Transverse colon (tissue), 4 donors: ENCODE data around the gene MTO1. TPM values are rescaled to one million over a fixed set of nuclear protein-coding genes. Genes with fewer than 3 reads are reported as not detected.
"Not testable (repeated sequence)": the region's sequence is repeated elsewhere in the genome, so short reads cannot be mapped to it uniquely, and the experiment has no call there.

Source experiments
- DNase-seq: peaks from one replicate; pipeline ENCODE4 v3.0.0-alpha.2; 2019
- H3K27ac ChIP-seq, 4 donors: fragments of 200-600 bp; sonication (generic); 2 replicates each; pipeline ENCODE4 v1.5.1; 2016 to 2018; ENCODE audit warnings: inconsistent platforms in 4 of 4
- H3K27me3 ChIP-seq: fragments of 200-600 bp; sonication (generic); 2 replicates; pipeline ENCODE4 v1.5.1; 2017; ENCODE audit warnings: inconsistent platforms
- H3K36me3 ChIP-seq, 4 donors: fragments of 200-600 bp; sonication (generic); 2 replicates each; pipeline ENCODE4 v1.5.1; 2017 to 2019; ENCODE audit warnings: inconsistent platforms in 4 of 4
- H3K4me1 ChIP-seq, 4 donors: fragments of 200-600 bp; sonication (generic); 2 replicates each; pipeline ENCODE4 v1.5.1; 2017 to 2020; ENCODE audit warnings: inconsistent platforms in 4 of 4
- H3K4me3 ChIP-seq, 4 donors: fragments of 200-600 bp; sonication (generic); 1 replicate in 1 of 4; 2 replicates in 3 of 4; pipeline versions ENCODE4 v1.5.1 to v1.6.1; 2017 to 2019; ENCODE audit warnings: inconsistent platforms in 4 of 4
- H3K9me3 ChIP-seq, 2 donors: fragments of 200-600 bp; sonication (generic); 2 replicates each; pipeline ENCODE4 v1.5.1; 2017 to 2019; ENCODE audit warnings: inconsistent platforms in 2 of 2
- EP300 ChIP-seq: sonication (generic); formaldehyde crosslinking; IDR thresholded peaks from one replicate; pipeline ENCODE4 v1.6.1; 2017; ENCODE audit warnings: antibody characterized with exemption, low read depth
- POLR2A ChIP-seq: fragments of 450-650 bp; IDR thresholded peaks from one replicate; pipeline ENCODE4 v1.6.1; 2016; ENCODE audit warnings: antibody characterized with exemption, mild to moderate bottlenecking, moderate library complexity
- POLR2AphosphoS5 ChIP-seq, 3 donors: sonication (generic); formaldehyde crosslinking; IDR thresholded peaks; one replicate each; pipeline ENCODE4 v1.6.1; 2016; ENCODE audit warnings: antibody characterized with exemption in 3 of 3
- WGBS, 2 donors: methylation state at CpG; one replicate each; pipeline ENCODE4 v1.1.5; 2018; ENCODE audit warnings: low coverage in 1 of 2; 5-methylcytosine and 5-hydroxymethylcytosine counted together
- in situ Hi-C, 4 donors: fragments of 200-750 bp; cut with MboI; loops; one replicate each; pipeline versions ENCODE4 v1.15.0 to v1.15.1; 2017; ENCODE audit warnings: low sequenced_read_pairs in 3 of 4, low pct_ligation_motif_present in 1 of 4, low pct_unique_long_range_greater_than_20kb in 1 of 4
- intact Hi-C: fragments of 100-400 bp; cut with DNase I; formaldehyde crosslinking; loops from one replicate; pipeline ENCODE4 v1.15.1; 2023; ENCODE audit warnings: low total_unique reads
- total RNA-seq, 4 donors: library from RNA; depleted of rRNA; stranded (reverse); fragments of >200 nt; gene quantifications; one replicate each; pipeline ENCODE4 v1.1.0, GENCODE V29; 2016
- TF ChIP-seq, protein P1 (sequence below), 5 experiments: fragments of 200-600 bp in 3 of 5; fragments of 450-650 bp in 2 of 5; sonication (generic) in 3 of 5; IDR thresholded peaks; 1 replicate in 2 of 5; 2 replicates in 3 of 5; pipeline ENCODE4 v1.5.1; 2016 to 2017; ENCODE audit warnings: antibody characterized with exemption in 5 of 5, inconsistent platforms in 3 of 5, mild to moderate bottlenecking in 2 of 5, moderate library complexity in 1 of 5

MTO1 gene
- total RNA-seq, 4 donors from 2014 or later = 9.6 to 27.7 (median 22.2) TPM

GRCh38 chr6:73532293-73532692, 70.8 kb downstream of the MTO1 start:
- 77 to 85% methylated on average over 3 of the region's 3 CpGs for WGBS, 2 donors
- TF ChIP-seq POLR2A = no peak
- TF ChIP-seq EP300 = no peak
- TF ChIP-seq, protein P1, sequence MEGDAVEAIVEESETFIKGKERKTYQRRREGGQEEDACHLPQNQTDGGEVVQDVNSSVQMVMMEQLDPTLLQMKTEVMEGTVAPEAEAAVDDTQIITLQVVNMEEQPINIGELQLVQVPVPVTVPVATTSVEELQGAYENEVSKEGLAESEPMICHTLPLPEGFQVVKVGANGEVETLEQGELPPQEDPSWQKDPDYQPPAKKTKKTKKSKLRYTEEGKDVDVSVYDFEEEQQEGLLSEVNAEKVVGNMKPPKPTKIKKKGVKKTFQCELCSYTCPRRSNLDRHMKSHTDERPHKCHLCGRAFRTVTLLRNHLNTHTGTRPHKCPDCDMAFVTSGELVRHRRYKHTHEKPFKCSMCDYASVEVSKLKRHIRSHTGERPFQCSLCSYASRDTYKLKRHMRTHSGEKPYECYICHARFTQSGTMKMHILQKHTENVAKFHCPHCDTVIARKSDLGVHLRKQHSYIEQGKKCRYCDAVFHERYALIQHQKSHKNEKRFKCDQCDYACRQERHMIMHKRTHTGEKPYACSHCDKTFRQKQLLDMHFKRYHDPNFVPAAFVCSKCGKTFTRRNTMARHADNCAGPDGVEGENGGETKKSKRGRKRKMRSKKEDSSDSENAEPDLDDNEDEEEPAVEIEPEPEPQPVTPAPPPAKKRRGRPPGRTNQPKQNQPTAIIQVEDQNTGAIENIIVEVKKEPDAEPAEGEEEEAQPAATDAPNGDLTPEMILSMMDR (IDR thresholded peaks at IDR 0.05) = no peak
- TF ChIP-seq POLR2AphosphoS5 (IDR thresholded peaks at IDR 0.05) = no peak
- Histone ChIP-seq H3K27me3 (no peaks in the 10 kb centered on the region), H3K4me3 (no peak overlapping the region), H3K27ac (no peak overlapping the region), H3K9me3 (no peaks in the 10 kb centered on the region), H3K4me1 (no peaks in the 10 kb centered on the region), H3K36me3 (no peaks in the 10 kb centered on the region)
- in situ Hi-C loops (no loop called here), intact Hi-C loops (no loop called here)
- DNase-seq = no peak

GRCh38 chr6:73534628-73535027, 73.1 kb downstream of the MTO1 start:
- 65 to 80% methylated on average over 2 of the region's 2 CpGs for WGBS, 2 donors
- TF ChIP-seq POLR2A (no peak), POLR2AphosphoS5 (IDR thresholded peaks at IDR 0.05) (no peak), EP300 (no peak)
- TF ChIP-seq, protein P1 (IDR thresholded peaks at IDR 0.05) = no peak
- H3K4me3 ChIP-seq = no peak overlapping the region
- DNase-seq = no peak
- in situ Hi-C loops = no loop called here
- intact Hi-C loops = no loop called here
- no peaks in the 10 kb centered on the region for H3K27me3 ChIP-seq
- no peaks in the 10 kb centered on the region for H3K9me3 ChIP-seq
- H3K4me1 ChIP-seq = no peaks in the 10 kb centered on the region
- no peaks in the 10 kb centered on the region for H3K36me3 ChIP-seq
- H3K27ac ChIP-seq = no peak overlapping the region

DNA sequence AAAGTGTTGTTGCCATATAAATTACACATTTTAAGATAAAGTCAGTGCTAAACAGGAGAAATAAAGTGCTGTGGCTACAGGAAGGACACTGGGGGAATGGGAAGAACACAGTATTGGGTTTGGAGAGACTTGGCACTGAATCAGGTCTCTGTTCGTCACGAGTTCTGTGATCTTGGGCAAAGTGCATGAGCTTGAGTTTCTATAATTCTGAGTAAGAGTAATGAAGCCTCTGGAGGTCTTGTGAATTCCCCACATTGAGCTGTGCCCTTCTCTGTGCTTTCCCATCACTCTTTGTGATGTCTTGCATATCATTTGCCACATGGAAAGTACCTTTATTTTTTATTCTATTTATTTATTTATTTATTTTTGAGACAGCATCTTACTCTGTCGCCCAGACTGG, 76.1 kb downstream of the MTO1 start:
- no peak for TF ChIP-seq POLR2A
- no peak for TF ChIP-seq POLR2AphosphoS5 (IDR thresholded peaks at IDR 0.05)
- TF ChIP-seq, protein P1 (IDR thresholded peaks at IDR 0.05) = no peak
- TF ChIP-seq EP300 = no peak
- Histone ChIP-seq H3K27me3 (no peaks in the 10 kb centered on the region), H3K27ac (no peak overlapping the region), H3K4me1 (no peaks in the 10 kb centered on the region), H3K9me3 (no peaks in the 10 kb centered on the region), H3K4me3 (no peak overlapping the region), H3K36me3 (no peaks in the 10 kb centered on the region)
- 30 to 68% methylated on average over 2 to 3 of the region's 3 CpGs for WGBS, 2 donors
- intact Hi-C loops (no loop called here), in situ Hi-C loops (no loop called here)
- no peak for DNase-seq

DNA sequence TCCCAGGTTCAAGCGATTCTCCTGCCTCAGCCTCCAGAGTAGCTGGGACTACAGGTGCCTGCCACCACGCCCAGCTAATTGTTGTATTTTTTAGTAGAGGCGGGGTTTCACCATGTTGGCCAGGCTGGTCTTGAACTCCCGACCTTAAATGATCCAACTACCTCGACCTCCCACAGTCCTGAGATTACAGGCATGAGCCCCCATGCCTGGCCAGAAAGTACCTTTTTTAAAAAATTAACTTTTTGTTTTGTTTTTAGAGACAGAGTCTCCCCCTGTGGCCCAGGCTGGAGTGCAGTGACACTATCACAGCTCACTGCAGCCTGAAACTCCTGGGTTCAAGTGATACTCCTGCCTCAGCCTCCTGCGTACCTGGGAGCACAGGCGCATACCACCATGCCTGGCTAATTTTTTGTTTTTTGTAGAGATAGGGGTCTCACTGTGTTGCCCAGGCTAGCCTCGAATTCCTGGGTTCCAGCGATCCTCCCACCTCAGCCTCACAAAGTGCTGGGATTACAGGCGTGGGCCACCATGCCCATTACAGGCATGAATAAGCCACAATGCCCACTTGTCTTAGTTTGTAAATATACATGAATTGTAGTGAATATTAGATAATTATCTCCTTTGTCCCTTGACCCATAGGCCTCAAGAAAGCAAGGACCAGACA, 76.7 kb downstream of the MTO1 start:
- intact Hi-C loops (no loop called here), in situ Hi-C loops (no loop called here)
- 76 to 83% methylated on average over 3 to 10 of the region's 10 CpGs for WGBS, 2 donors
- H3K27me3 ChIP-seq = no peaks in the 10 kb centered on the region
- no peaks in the 10 kb centered on the region for H3K36me3 ChIP-seq
- H3K4me1 ChIP-seq = no peaks in the 10 kb centered on the region
- no peaks in the 10 kb centered on the region for H3K9me3 ChIP-seq
- DNase-seq = no peak
- H3K4me3 ChIP-seq = no peak overlapping the region
- H3K27ac ChIP-seq = no peak overlapping the region
- TF ChIP-seq POLR2A = no peak
- no peak for TF ChIP-seq POLR2AphosphoS5 (IDR thresholded peaks at IDR 0.05)
- TF ChIP-seq, protein P1 (IDR thresholded peaks at IDR 0.05) = no peak
- TF ChIP-seq EP300 = no peak

DNA sequence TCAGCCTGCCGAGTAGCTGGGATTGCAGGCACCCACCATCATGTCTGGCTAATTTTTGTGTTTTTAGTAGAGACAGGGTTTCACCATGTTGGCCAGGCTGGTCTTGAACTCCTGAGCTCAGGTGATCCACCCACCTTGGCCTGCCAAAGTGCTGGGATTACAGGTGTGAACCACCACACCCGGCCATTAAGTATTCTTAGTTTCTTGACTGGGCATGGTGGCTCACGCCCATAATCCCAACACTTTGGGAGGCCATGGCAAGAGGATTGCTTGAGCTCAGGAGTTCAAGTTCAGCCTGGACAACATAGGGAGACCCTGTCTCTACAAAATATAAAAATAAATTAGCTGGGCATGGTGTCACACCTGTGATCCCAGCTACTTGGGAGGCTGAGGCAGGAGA, 80.9 kb downstream of the MTO1 start:
- H3K36me3 ChIP-seq, DNase-seq, intact Hi-C loops, H3K27ac ChIP-seq, H3K27me3 ChIP-seq, in situ Hi-C loops, H3K9me3 ChIP-seq, H3K4me3 ChIP-seq, H3K4me1 ChIP-seq: not testable (repeated sequence)
- WGBS, 2 donors = 100% methylated on average over 3 of the region's 3 CpGs; no CpG with 5 or more reads in 1 of the 2 donors
